K562 (cell line): ENCODE results near the gene FAM20C.

Experiments
- CHD2 ChIP-seq: IDR thresholded peaks from 2 replicates; pipeline ENCODE4 v1.6.1; 2011; ENCODE audit warnings: low read depth, low read length
- CREM ChIP-seq: IDR thresholded peaks from 2 replicates; pipeline ENCODE4 v1.6.1; 2014; ENCODE audit warnings: antibody characterized with exemption, low read depth
- DACH1 ChIP-seq: fragments of 450-650 bp; IDR thresholded peaks from 2 replicates; pipeline ENCODE4 v1.6.1; 2018; ENCODE audit not compliant: partially characterized antibody
- ETV5 ChIP-seq: sonication (generic); formaldehyde crosslinking; IDR thresholded peaks from 2 replicates; pipeline ENCODE4 v1.4.0; 2020; ENCODE audit warnings: low read depth, mild to moderate bottlenecking, missing genetic modification reagents
- EWSR1 ChIP-seq: fragments of 450-650 bp; IDR thresholded peaks from 2 replicates; pipeline ENCODE4 v1.6.1; 2018; ENCODE audit warnings: borderline replicate concordance, mild to moderate bottlenecking, low read depth, moderate library complexity; ENCODE audit not compliant: partially characterized antibody
- NUFIP1 ChIP-seq: fragments of 450-650 bp; IDR thresholded peaks from 2 replicates; pipeline ENCODE4 v1.6.1; 2018; ENCODE audit not compliant: partially characterized antibody
- POLR2AphosphoS5 ChIP-seq: IDR thresholded peaks from 2 replicates; pipeline ENCODE4 v1.6.1; 2011; ENCODE audit warnings: mild to moderate bottlenecking, low read depth, low read length, moderate library complexity; ENCODE audit not compliant: control insufficient read depth, insufficient read depth
- SLC30A9 ChIP-seq: fragments of 250-450 bp; sonication (Bioruptor Pico); IDR thresholded peaks from 2 replicates; pipeline ENCODE4 v1.8.0; 2022; ENCODE audit warnings: mild to moderate bottlenecking, moderate library complexity
- SMC3 ChIP-seq: conservative IDR thresholded peaks from 2 replicates; pipeline ENCODE4 v1.6.1; 2011; ENCODE audit warnings: low read depth, low read length, improper control_type of control experiment; ENCODE audit not compliant: insufficient read depth
- TAF15 ChIP-seq: fragments of 200-400 bp; formaldehyde crosslinking; IDR thresholded peaks from 2 replicates; pipeline ENCODE4 v1.6.1; 2017; ENCODE audit warnings: mild to moderate bottlenecking, low read depth, low read length, moderate library complexity
- TAL1 ChIP-seq: fragments of 450-650 bp; IDR thresholded peaks from 2 replicates; pipeline ENCODE4 v1.6.1; 2016; ENCODE audit warnings: mild to moderate bottlenecking
- TF ChIP-seq, protein P1 (sequence below): sonication (generic); formaldehyde crosslinking; IDR thresholded peaks from 2 replicates; pipeline ENCODE4 v1.8.1; 2023; ENCODE audit warnings: missing genetic modification reagents, mild to moderate bottlenecking, borderline replicate concordance
- TF ChIP-seq, protein P2 (sequence below): fragments of 250-450 bp; sonication (Bioruptor Pico); IDR thresholded peaks from 2 replicates; pipeline ENCODE4 v1.8.0; 2022; ENCODE audit warnings: moderate library complexity, mild to moderate bottlenecking, inconsistent platforms

- TF ChIP-seq TAF15 (no peak), DACH1 (no peak), SLC30A9 (CRISPR knock-in tag) (no peak), NUFIP1 (no peak), TAL1 (no peak), SMC3 (no peak), ETV5 (CRISPR knock-in tag) (no peak), CREM (no peak), CHD2 (no peak), EWSR1 (no peak), POLR2AphosphoS5 (no peak)
- TF ChIP-seq, protein P1, sequence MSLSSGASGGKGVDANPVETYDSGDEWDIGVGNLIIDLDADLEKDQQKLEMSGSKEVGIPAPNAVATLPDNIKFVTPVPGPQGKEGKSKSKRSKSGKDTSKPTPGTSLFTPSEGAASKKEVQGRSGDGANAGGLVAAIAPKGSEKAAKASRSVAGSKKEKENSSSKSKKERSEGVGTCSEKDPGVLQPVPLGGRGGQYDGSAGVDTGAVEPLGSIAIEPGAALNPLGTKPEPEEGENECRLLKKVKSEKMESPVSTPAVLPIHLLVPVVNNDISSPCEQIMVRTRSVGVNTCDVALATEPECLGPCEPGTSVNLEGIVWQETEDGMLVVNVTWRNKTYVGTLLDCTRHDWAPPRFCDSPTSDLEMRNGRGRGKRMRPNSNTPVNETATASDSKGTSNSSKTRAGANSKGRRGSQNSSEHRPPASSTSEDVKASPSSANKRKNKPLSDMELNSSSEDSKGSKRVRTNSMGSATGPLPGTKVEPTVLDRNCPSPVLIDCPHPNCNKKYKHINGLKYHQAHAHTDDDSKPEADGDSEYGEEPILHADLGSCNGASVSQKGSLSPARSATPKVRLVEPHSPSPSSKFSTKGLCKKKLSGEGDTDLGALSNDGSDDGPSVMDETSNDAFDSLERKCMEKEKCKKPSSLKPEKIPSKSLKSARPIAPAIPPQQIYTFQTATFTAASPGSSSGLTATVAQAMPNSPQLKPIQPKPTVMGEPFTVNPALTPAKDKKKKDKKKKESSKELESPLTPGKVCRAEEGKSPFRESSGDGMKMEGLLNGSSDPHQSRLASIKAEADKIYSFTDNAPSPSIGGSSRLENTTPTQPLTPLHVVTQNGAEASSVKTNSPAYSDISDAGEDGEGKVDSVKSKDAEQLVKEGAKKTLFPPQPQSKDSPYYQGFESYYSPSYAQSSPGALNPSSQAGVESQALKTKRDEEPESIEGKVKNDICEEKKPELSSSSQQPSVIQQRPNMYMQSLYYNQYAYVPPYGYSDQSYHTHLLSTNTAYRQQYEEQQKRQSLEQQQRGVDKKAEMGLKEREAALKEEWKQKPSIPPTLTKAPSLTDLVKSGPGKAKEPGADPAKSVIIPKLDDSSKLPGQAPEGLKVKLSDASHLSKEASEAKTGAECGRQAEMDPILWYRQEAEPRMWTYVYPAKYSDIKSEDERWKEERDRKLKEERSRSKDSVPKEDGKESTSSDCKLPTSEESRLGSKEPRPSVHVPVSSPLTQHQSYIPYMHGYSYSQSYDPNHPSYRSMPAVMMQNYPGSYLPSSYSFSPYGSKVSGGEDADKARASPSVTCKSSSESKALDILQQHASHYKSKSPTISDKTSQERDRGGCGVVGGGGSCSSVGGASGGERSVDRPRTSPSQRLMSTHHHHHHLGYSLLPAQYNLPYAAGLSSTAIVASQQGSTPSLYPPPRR (CRISPR knock-in tag) = no peak
- TF ChIP-seq, protein P2, sequence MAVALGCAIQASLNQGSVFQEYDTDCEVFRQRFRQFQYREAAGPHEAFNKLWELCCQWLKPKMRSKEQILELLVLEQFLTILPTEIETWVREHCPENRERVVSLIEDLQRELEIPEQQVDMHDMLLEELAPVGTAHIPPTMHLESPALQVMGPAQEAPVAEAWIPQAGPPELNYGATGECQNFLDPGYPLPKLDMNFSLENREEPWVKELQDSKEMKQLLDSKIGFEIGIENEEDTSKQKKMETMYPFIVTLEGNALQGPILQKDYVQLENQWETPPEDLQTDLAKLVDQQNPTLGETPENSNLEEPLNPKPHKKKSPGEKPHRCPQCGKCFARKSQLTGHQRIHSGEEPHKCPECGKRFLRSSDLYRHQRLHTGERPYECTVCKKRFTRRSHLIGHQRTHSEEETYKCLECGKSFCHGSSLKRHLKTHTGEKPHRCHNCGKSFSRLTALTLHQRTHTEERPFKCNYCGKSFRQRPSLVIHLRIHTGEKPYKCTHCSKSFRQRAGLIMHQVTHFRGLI (CRISPR knock-in tag) = no peak
These were observed 42.6 kb downstream of the FAM20C start for GRCh38 chr7:234708-235553.
